ENCODE data around the gene SLC26A1.

GRCh38 chr4:982291-982690 lies 10.9 kb downstream of the SLC26A1 start:
- TF ChIP-seq, protein P1, sequence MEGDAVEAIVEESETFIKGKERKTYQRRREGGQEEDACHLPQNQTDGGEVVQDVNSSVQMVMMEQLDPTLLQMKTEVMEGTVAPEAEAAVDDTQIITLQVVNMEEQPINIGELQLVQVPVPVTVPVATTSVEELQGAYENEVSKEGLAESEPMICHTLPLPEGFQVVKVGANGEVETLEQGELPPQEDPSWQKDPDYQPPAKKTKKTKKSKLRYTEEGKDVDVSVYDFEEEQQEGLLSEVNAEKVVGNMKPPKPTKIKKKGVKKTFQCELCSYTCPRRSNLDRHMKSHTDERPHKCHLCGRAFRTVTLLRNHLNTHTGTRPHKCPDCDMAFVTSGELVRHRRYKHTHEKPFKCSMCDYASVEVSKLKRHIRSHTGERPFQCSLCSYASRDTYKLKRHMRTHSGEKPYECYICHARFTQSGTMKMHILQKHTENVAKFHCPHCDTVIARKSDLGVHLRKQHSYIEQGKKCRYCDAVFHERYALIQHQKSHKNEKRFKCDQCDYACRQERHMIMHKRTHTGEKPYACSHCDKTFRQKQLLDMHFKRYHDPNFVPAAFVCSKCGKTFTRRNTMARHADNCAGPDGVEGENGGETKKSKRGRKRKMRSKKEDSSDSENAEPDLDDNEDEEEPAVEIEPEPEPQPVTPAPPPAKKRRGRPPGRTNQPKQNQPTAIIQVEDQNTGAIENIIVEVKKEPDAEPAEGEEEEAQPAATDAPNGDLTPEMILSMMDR (IDR thresholded peaks at IDR 0.05) = no peak
- TF ChIP-seq EP300 (IDR thresholded peaks at IDR 0.05) (no peak), POLR2A (IDR thresholded peaks at IDR 0.05) (no peak)

Data from suprapubic skin (tissue), 3 donors.